ENCODE data around the gene ATP13A3. TPM values are rescaled to one million over a fixed set of nuclear protein-coding genes. Genes with fewer than 3 reads are reported as not detected.

ATP13A3 gene
- total and polyA plus RNA-seq, 10 of the 15 experiments (the other 5 are each of a cell fraction or from before 2014, with no cell fraction given) = 14.0 to 108 (median 69.5) TPM

- RAD21 ChIA-PET (ENCODE audit: unreplicated experiment) = no interaction called here
- ATAC-seq (no peak), FAIRE-seq (no peak), DNase-seq (ENCODE audit: low read depth, low spot score) (no peak)
- Histone ChIP-seq H3K79me2 (ENCODE audit: control insufficient read depth, insufficient read depth, low read length) (no peaks in the 10 kb centered on the region), H3K9ac (ENCODE audit: control insufficient read depth, insufficient read depth, low read length) (no peak overlapping the region), H3K4me2 (ENCODE audit: control insufficient read depth, insufficient read depth) (no peak overlapping the region), H3K4me3 (no peak overlapping the region), H3K4me1 (ENCODE audit: control insufficient read depth, insufficient read depth, low read length) (no peaks in the 10 kb centered on the region), H4K20me1 (ENCODE audit: control insufficient read depth, insufficient read depth) (no peaks in the 10 kb centered on the region), H3K27ac (ENCODE audit: control insufficient read depth, insufficient read depth) (no peak overlapping the region), H3K36me3 (ENCODE audit: control insufficient read depth in 2 of 2, insufficient read depth in 2 of 2, low read length in 1 of 2) (no peaks in the 10 kb centered on the region), H3K27me3 (replicated peaks in 1 of 2; ENCODE audit: control insufficient read depth in 2 of 2, insufficient read depth in 2 of 2, low read length in 1 of 2) (peaks cover 0 to 3% of the 10 kb centered on the region in 2 experiments; a peak in 2 of 4 replicates), H2AFZ (ENCODE audit: control insufficient read depth, low read depth, low read length) (no peak overlapping the region), H3K9me3 (replicated peaks; ENCODE audit: control insufficient read depth, insufficient read depth, low read length) (no peaks in the 10 kb centered on the region)
- no peak for TF ChIP-seq ZNF622 (IDR thresholded peaks at IDR 0.05)
- TF ChIP-seq SIX5 (IDR thresholded peaks at IDR 0.05; ENCODE audit: low read depth, low read length, severe bottlenecking) = no peak
- no peak for TF ChIP-seq YBX1 (IDR thresholded peaks at IDR 0.05)
- TF ChIP-seq SIN3A (IDR thresholded peaks at IDR 0.05; ENCODE audit: low read depth, low read length) = no peak
- TF ChIP-seq NKRF (conservative IDR thresholded peaks at IDR 0.05) = no peak
- TF ChIP-seq ELK1 (IDR thresholded peaks at IDR 0.05; ENCODE audit: low read depth, low read length) = no peak
- TF ChIP-seq ATF3 (IDR thresholded peaks at IDR 0.05; ENCODE audit: borderline replicate concordance, extremely low read depth, low read depth, low read length) = no peak
- no peak for TF ChIP-seq ZNF592 (IDR thresholded peaks at IDR 0.05)
- TF ChIP-seq WRNIP1 (IDR thresholded peaks at IDR 0.05; ENCODE audit: borderline replicate concordance, low read depth, low read length) = no peak
- no peak for TF ChIP-seq PAX8 (IDR thresholded peaks at IDR 0.05)
- TF ChIP-seq NR2C2 (IDR thresholded peaks at IDR 0.05; ENCODE audit: borderline replicate concordance, control insufficient read depth, insufficient read length, low read depth) = no peak
- no peak for TF ChIP-seq ZNF384 (IDR thresholded peaks at IDR 0.05; ENCODE audit: borderline replicate concordance, low read depth, low read length)
- TF ChIP-seq ZSCAN29 (IDR thresholded peaks at IDR 0.05) = no peak
- TF ChIP-seq NFYB (IDR thresholded peaks at IDR 0.05; ENCODE audit: insufficient read depth, low read depth, low read length) = no peak
- CTCF ChIA-PET = interaction anchor here (3.9 kb wide), 1 partner anchor 14 kb away, joined by 18 read pairs; no protein-coding TSS in a partner anchor
- POLR2A ChIA-PET = no interaction called here
- BruUV-seq (replicated peaks) = no TSS peak
- intact Hi-C loops (cut with micrococcal nuclease; ENCODE audit: unreplicated experiment) (no loop called here), in situ Hi-C loops (cut with MboI) (no loop called here)
- SMC1A ChIA-PET (ENCODE audit: uncharacterized antibody, unreplicated experiment) = no interaction called here
- 60% methylated on average over 11 of the region's 11 CpGs for WGBS (ENCODE audit: insufficient coverage, insufficient replicate concordance, low lambda C conversion rate, missing lambda C conversion rate)
Measured at GRCh38 chr3:194357681-194358080, 129.1 kb downstream of the ATP13A3 start.
